H9 (cell line): Measurements from ENCODE around the gene ITLN1. TPM values are rescaled to one million over a fixed set of nuclear protein-coding genes. Genes with fewer than 3 reads are reported as not detected.

Experiments used
- DNase-seq: peaks from one replicate; pipeline ENCODE4 v3.0.0-alpha.2; 2017
- H2AFZ ChIP-seq: one replicate; pipeline ENCODE4 v1.6.1; 2013; ENCODE audit warnings: mild to moderate bottlenecking, low read length, control low read depth, moderate library complexity
- H2AK5ac ChIP-seq: 2 replicates; pipeline ENCODE4 v1.6.1; 2013; ENCODE audit warnings: low read length, control low read depth, mixed read lengths; ENCODE audit not compliant: insufficient read length
- H2BK120ac ChIP-seq: one replicate; pipeline ENCODE4 v1.6.1; 2013; ENCODE audit warnings: low read depth, mild to moderate bottlenecking, low read length, control low read depth, inconsistent platforms; ENCODE audit not compliant: poor library complexity, severe bottlenecking
- H2BK12ac ChIP-seq: 2 replicates; pipeline ENCODE4 v1.6.1; 2013; ENCODE audit warnings: low read length, control low read depth, mixed read lengths, low read depth; ENCODE audit not compliant: insufficient read length
- H2BK15ac ChIP-seq: 2 replicates; pipeline ENCODE4 v1.6.1; 2013; ENCODE audit warnings: low read depth, low read length, control low read depth
- H2BK20ac ChIP-seq: one replicate; pipeline ENCODE4 v1.6.1; 2013; ENCODE audit warnings: low read depth, mild to moderate bottlenecking, low read length, control low read depth, inconsistent platforms; ENCODE audit not compliant: poor library complexity, severe bottlenecking
- H2BK5ac ChIP-seq: 2 replicates; pipeline ENCODE4 v1.6.1; 2013; ENCODE audit warnings: low read length, control low read depth, mixed read lengths; ENCODE audit not compliant: insufficient read length
- H3K14ac ChIP-seq: 2 replicates; pipeline ENCODE4 v1.6.1; 2013; ENCODE audit warnings: low read length, control low read depth; ENCODE audit not compliant: insufficient read depth
- H3K18ac ChIP-seq: 2 replicates; pipeline ENCODE4 v1.6.1; 2013; ENCODE audit warnings: low read depth, mild to moderate bottlenecking, mixed read lengths, low read length, control low read depth; ENCODE audit not compliant: insufficient read length
- H3K23ac ChIP-seq: 2 replicates; pipeline ENCODE4 v1.6.1; 2013; ENCODE audit warnings: low read length, control low read depth, mixed read lengths, low read depth; ENCODE audit not compliant: insufficient read length
- H3K23me2 ChIP-seq: 2 replicates; pipeline ENCODE4 v1.6.1; 2013; ENCODE audit warnings: low read depth, mild to moderate bottlenecking, mixed read lengths, low read length, control low read depth; ENCODE audit not compliant: insufficient read length, poor library complexity, severe bottlenecking
- H3K27ac ChIP-seq: 2 replicates; pipeline ENCODE4 v1.5.1; 2013; ENCODE audit warnings: low read length, control low read depth, mixed read lengths, low read depth; ENCODE audit not compliant: insufficient read length
- H3K27me3 ChIP-seq: 2 replicates; pipeline ENCODE4 v1.6.1; 2013; ENCODE audit warnings: low read length, control low read depth, inconsistent platforms; ENCODE audit not compliant: insufficient read depth
- H3K4ac ChIP-seq: 2 replicates; pipeline ENCODE4 v1.6.1; 2013; ENCODE audit warnings: low read depth, mild to moderate bottlenecking, control low read depth, inconsistent platforms, low read length, moderate library complexity
- H3K4me1 ChIP-seq: 2 replicates; pipeline ENCODE4 v1.6.1; 2013; ENCODE audit warnings: low read length, control low read depth, inconsistent platforms; ENCODE audit not compliant: insufficient read depth
- H3K4me2 ChIP-seq: 2 replicates; pipeline ENCODE4 v1.6.1; 2013; ENCODE audit warnings: low read length, control low read depth, mixed read lengths; ENCODE audit not compliant: insufficient read length, insufficient read depth
- H3K56ac ChIP-seq: 2 replicates; pipeline ENCODE4 v1.6.1; 2013; ENCODE audit warnings: low read depth, mild to moderate bottlenecking, mixed read lengths, low read length, control low read depth; ENCODE audit not compliant: insufficient read length
- H3K79me1 ChIP-seq: 2 replicates; pipeline ENCODE4 v1.6.1; 2013; ENCODE audit warnings: low read depth, mild to moderate bottlenecking, moderate library complexity, low read length, control low read depth, inconsistent platforms; ENCODE audit not compliant: insufficient read depth, poor library complexity, severe bottlenecking
- H3K79me2 ChIP-seq: 2 replicates; pipeline ENCODE4 v1.6.1; 2013; ENCODE audit warnings: low read length, control low read depth, inconsistent platforms; ENCODE audit not compliant: insufficient read depth
- H3K9ac ChIP-seq: 2 replicates; pipeline ENCODE4 v1.6.1; 2013; ENCODE audit warnings: low read length, control low read depth, mixed read lengths; ENCODE audit not compliant: insufficient read length; ENCODE audit errors: extremely low read depth
- H3K9me3 ChIP-seq: one replicate; pipeline ENCODE4 v1.6.1; 2013; ENCODE audit warnings: low read depth, low read length, inconsistent platforms; ENCODE audit not compliant: control insufficient read depth
- H3T11ph ChIP-seq: one replicate; pipeline ENCODE4 v1.6.1; 2013; ENCODE audit warnings: mild to moderate bottlenecking, low read length, control low read depth, inconsistent platforms
- H4K20me1 ChIP-seq: one replicate; pipeline ENCODE4 v1.6.1; 2013; ENCODE audit not compliant: control insufficient read depth, insufficient read length, insufficient read depth
- H4K5ac ChIP-seq: 2 replicates; pipeline ENCODE4 v1.6.1; 2013; ENCODE audit warnings: low read depth, mild to moderate bottlenecking, mixed read lengths, low read length, control low read depth; ENCODE audit not compliant: insufficient read length
- H4K8ac ChIP-seq: replicated peaks from 2 replicates; pipeline ENCODE4 v1.6.1; 2013; ENCODE audit warnings: low read length, control low read depth, mixed read lengths, low read depth; ENCODE audit not compliant: insufficient read length
- H4K91ac ChIP-seq: 2 replicates; pipeline ENCODE4 v1.6.1; 2013; ENCODE audit warnings: low read depth, mild to moderate bottlenecking, moderate library complexity, mixed read lengths, low read length, control low read depth; ENCODE audit not compliant: insufficient read length
- H3K27ac Mint-ChIP-seq, 3 experiments: 2 replicates in 2 of 3; 3 replicates in 1 of 3; pipeline ENCODE4 v1.8.0; 2020 to 2021; ENCODE audit warnings: mixed read lengths in 3 of 3, mild to moderate bottlenecking in 1 of 3, moderate library complexity in 1 of 3
- H3K27me3 Mint-ChIP-seq: 2 replicates; pipeline ENCODE4 v1.8.0; 2021; ENCODE audit warnings: low read depth, mild to moderate bottlenecking, moderate library complexity, mixed read lengths
- H3K36me3 Mint-ChIP-seq, 3 experiments: 2 replicates in 2 of 3; 3 replicates in 1 of 3; pipeline ENCODE4 v1.8.0; 2020 to 2021; ENCODE audit warnings: low read depth in 3 of 3, mixed read lengths in 3 of 3; ENCODE audit not compliant: insufficient read depth in 1 of 3
- H3K4me1 Mint-ChIP-seq, 2 experiments: 2 replicates each; pipeline ENCODE4 v1.8.0; 2020; ENCODE audit warnings: mixed read lengths in 2 of 2
- H3K4me3 Mint-ChIP-seq, 2 experiments: 2 replicates in 1 of 2; 3 replicates in 1 of 2; pipeline ENCODE4 v1.8.0; 2020 to 2021; ENCODE audit warnings: mild to moderate bottlenecking in 2 of 2, mixed read lengths in 2 of 2, moderate library complexity in 1 of 2
- H3K9me3 Mint-ChIP-seq, 2 experiments: 2 replicates in 1 of 2; 3 replicates in 1 of 2; pipeline ENCODE4 v1.8.0; 2020; ENCODE audit warnings: mild to moderate bottlenecking in 2 of 2, mixed read lengths in 2 of 2, moderate library complexity in 1 of 2
- CTCF ChIP-seq: fragments of 200-600 bp; sonication (generic); conservative IDR thresholded peaks from 3 replicates; pipeline ENCODE4 v1.8.0; 2021; ENCODE audit warnings: antibody characterized with exemption, mild to moderate bottlenecking
- WGBS: extraction: QIAGEN DNeasy Blood & Tissue Kit; methylation state at CpG from one replicate; pipeline ENCODE4 v1.1.7; 2013; ENCODE audit warnings: missing lambda C conversion rate, low lambda C conversion rate, mixed read lengths; ENCODE audit not compliant: insufficient read length; ENCODE audit errors: extremely low coverage; 5-methylcytosine and 5-hydroxymethylcytosine counted together
- total RNA-seq: library from RNA; stranded (reverse); gene quantifications from 2 replicates; pipeline ENCODE4 v1.2.1, GENCODE V29; 2021

The ITLN1 gene
- total RNA-seq, 1 experiment from 2014 or later: not detected

GRCh38 chr1:160827418-160827817 is 57.6 kb downstream of the ITLN1 start:
- Histone ChIP-seq H3K56ac (no peak overlapping the region), H4K8ac (no peak overlapping the region), H3K27me3 (no peaks in the 10 kb centered on the region), H2BK120ac (no peak overlapping the region), H3K14ac (no peak overlapping the region), H3K23ac (no peak overlapping the region), H3K9ac (no peak overlapping the region), H3T11ph (no peak overlapping the region), H3K4me2 (no peak overlapping the region), H3K79me2 (no peaks in the 10 kb centered on the region), H3K27ac (no peak overlapping the region), H4K91ac (no peak overlapping the region), H2BK5ac (no peak overlapping the region), H3K18ac (no peak overlapping the region), H3K23me2 (no peaks in the 10 kb centered on the region), H2AK5ac (no peak overlapping the region), H3K79me1 (no peaks in the 10 kb centered on the region), H3K9me3 (no peaks in the 10 kb centered on the region), H4K20me1 (no peaks in the 10 kb centered on the region), H2BK15ac (no peak overlapping the region), H2AFZ (no peak overlapping the region), H3K4me1 (no peaks in the 10 kb centered on the region), H3K4ac (no peak overlapping the region), H4K5ac (no peak overlapping the region), H2BK20ac (no peak overlapping the region), H2BK12ac (no peak overlapping the region)
- DNase-seq: no peak
- no peak for TF ChIP-seq CTCF
- Mint-ChIP-seq H3K4me3 (no peak overlapping the region), H3K27me3 (peaks cover 2% of the 10 kb centered on the region; the same call in 1 of the 2 replicates), H3K4me1 (peaks cover 3 to 7% of the 10 kb centered on the region in 2 experiments; a peak in 1 of 4 replicates), H3K27ac (no peak overlapping the region), H3K36me3 (no peaks in the 10 kb centered on the region), H3K9me3 (no peaks in the 10 kb centered on the region)
- no CpG with 5 or more reads among the region's 2 CpGs for WGBS
